HepG2 (cell line): ENCODE measurements around the gene THOP1.

ENCODE experiments used
- ATF2 ChIP-seq: sonication (generic); formaldehyde crosslinking; IDR thresholded peaks from 2 replicates; pipeline ENCODE4 v1.4.0; 2020; ENCODE audit warnings: missing genetic modification reagents
- CTCF ChIP-seq: sonication (generic); formaldehyde crosslinking; IDR thresholded peaks from 2 replicates; pipeline ENCODE4 v1.5.0; 2020; ENCODE audit warnings: mild to moderate bottlenecking, missing genetic modification reagents, moderate library complexity
- HDAC2 ChIP-seq: sonication (generic); formaldehyde crosslinking; IDR thresholded peaks from 2 replicates; pipeline ENCODE4 v1.4.0; 2020; ENCODE audit warnings: missing genetic modification reagents
- IRF1 ChIP-seq: sonication (generic); formaldehyde crosslinking; IDR thresholded peaks from 2 replicates; pipeline ENCODE4 v1.4.0; 2020; ENCODE audit warnings: low read depth, mild to moderate bottlenecking, missing genetic modification reagents
- MAX ChIP-seq: IDR thresholded peaks from 2 replicates; pipeline ENCODE4 v1.6.1; 2012; ENCODE audit warnings: inconsistent platforms
- MLXIP ChIP-seq: sonication (generic); formaldehyde crosslinking; IDR thresholded peaks from 2 replicates; pipeline ENCODE4 v1.9.0; 2021; ENCODE audit warnings: missing genetic modification reagents, borderline replicate concordance
- SOX6 ChIP-seq, 2 experiments: fragments of 450-650 bp in 1 of 2; sonication (generic) in 1 of 2; formaldehyde crosslinking in 1 of 2; IDR thresholded peaks; 2 replicates each; pipeline versions ENCODE4 v1.4.0 to v1.6.1; 2017 to 2020; ENCODE audit warnings: antibody characterized with exemption in 1 of 2, mild to moderate bottlenecking in 1 of 2, missing genetic modification reagents in 1 of 2
- ZNF501 ChIP-seq: sonication (generic); formaldehyde crosslinking; IDR thresholded peaks from 2 replicates; pipeline ENCODE4 v1.5.1; 2020; ENCODE audit warnings: mild to moderate bottlenecking, moderate library complexity, missing genetic modification reagents

DNA sequence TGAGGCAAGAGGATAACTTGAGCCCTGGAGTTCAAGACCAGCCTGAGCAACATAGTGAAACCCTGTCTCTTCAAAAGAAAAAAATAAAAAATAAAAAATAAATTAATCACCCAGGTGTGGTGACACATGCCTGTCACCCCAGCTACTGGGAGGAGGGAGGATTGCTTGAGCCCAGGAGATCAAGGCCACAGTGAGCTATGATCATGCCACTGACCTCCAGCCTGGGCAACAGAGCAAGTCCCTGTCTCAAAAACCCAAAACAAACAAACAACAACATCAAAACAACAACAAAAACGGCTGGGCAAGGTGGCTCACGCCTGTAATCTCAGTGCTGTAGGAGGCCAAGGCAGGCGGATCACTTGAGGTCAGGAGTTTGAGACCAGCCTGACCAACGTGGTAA, 41.2 kb upstream of the THOP1 start:
- no peak for TF ChIP-seq ATF2 (CRISPR knock-in tag)
- TF ChIP-seq HDAC2 (CRISPR knock-in tag): no peak
- TF ChIP-seq CTCF (CRISPR knock-in tag): no peak
- TF ChIP-seq MAX: no peak
- no peak for TF ChIP-seq ZNF501 (CRISPR knock-in tag)
- TF ChIP-seq MLXIP (CRISPR knock-in tag): no peak
- no peak for TF ChIP-seq IRF1
- no peak for TF ChIP-seq SOX6 (IDR thresholded peaks at IDR 0.05)
- TF ChIP-seq SOX6 (CRISPR knock-in tag; IDR thresholded peaks at IDR 0.05): no peak
